ENCODE measurements around the gene CATSPERE.
"Not testable (repeated sequence)": the region's sequence is repeated elsewhere in the genome, so short reads cannot be mapped to it uniquely, and the experiment has no call there.

The CATSPERE gene

GRCh38 chr1:244448279-244449036, 12.6 kb upstream of the CATSPERE start:
- no peak for DNase-seq (ENCODE audit: low read depth in 2 of 2)

- DNase-seq (ENCODE audit: low read depth in 2 of 2) = no peak
These were observed 11.1 kb upstream of the CATSPERE start for GRCh38 chr1:244449936-244450508.

GRCh38 chr1:244450597-244451538, 10.2 kb upstream of the CATSPERE start:
- DNase-seq (ENCODE audit: low read depth in 2 of 2) = peak; percentile 17 to 43

GRCh38 chr1:244451539-244451950, 9.5 kb upstream of the CATSPERE start, which contains the start of gene ADSS2:
Gene ADSS2, minus strand, starts transcription at chr1:244451909. Its CDS starts 92 bp downstream, at chr1:244451817.
- DNase-seq (ENCODE audit: low read depth in 2 of 2) = no peak

- peak; percentile 97 for DNase-seq (ENCODE audit: low read depth in 2 of 2)
These were observed 8.9 kb upstream of the CATSPERE start for GRCh38 chr1:244451951-244452795.

- no peak for DNase-seq (ENCODE audit: low read depth in 2 of 2)
These were observed 6.7 kb upstream of the CATSPERE start for GRCh38 chr1:244454412-244454811.

- no peak for DNase-seq (ENCODE audit: low read depth in 2 of 2)
These were observed 4.5 kb upstream of the CATSPERE start for GRCh38 chr1:244456586-244456985.

- DNase-seq (ENCODE audit: low read depth in 2 of 2) = no peak
These were observed 2.3 kb upstream of the CATSPERE start for GRCh38 chr1:244458781-244459180.

GRCh38 chr1:244460197-244460596, 876 bp upstream of the CATSPERE start:
- DNase-seq (ENCODE audit: low read depth in 2 of 2) = peak in 1 of 2 experiments; percentile 20

GRCh38 chr1:244466724-244467123, 5.7 kb downstream of the CATSPERE start:
- DNase-seq (ENCODE audit: low read depth in 2 of 2) = no peak

GRCh38 chr1:244473059-244473605, 12.1 kb downstream of the CATSPERE start:
- DNase-seq (ENCODE audit: low read depth in 2 of 2) = no peak

- not testable (repeated sequence) for DNase-seq (ENCODE audit: low read depth in 2 of 2)
These were observed 23.9 kb downstream of the CATSPERE start for GRCh38 chr1:244484971-244485370.

GRCh38 chr1:244494653-244495052, 33.6 kb downstream of the CATSPERE start:
- DNase-seq (ENCODE audit: low read depth in 2 of 2) = no peak

- no peak for DNase-seq (ENCODE audit: low read depth in 2 of 2)
These were observed 35.1 kb downstream of the CATSPERE start for GRCh38 chr1:244496186-244496585.

- DNase-seq (ENCODE audit: low read depth in 2 of 2) = no peak
These were observed 36.7 kb downstream of the CATSPERE start for GRCh38 chr1:244497805-244498204.

GRCh38 chr1:244499484-244499883, 38.4 kb downstream of the CATSPERE start:
- not testable (repeated sequence) for DNase-seq (ENCODE audit: low read depth in 2 of 2)

GRCh38 chr1:244500515-244500914, 39.4 kb downstream of the CATSPERE start:
- not testable (repeated sequence) for DNase-seq (ENCODE audit: low read depth in 2 of 2)

- no peak for DNase-seq (ENCODE audit: low read depth in 2 of 2)
These were observed 41.6 kb downstream of the CATSPERE start for GRCh38 chr1:244502630-244503029.

GRCh38 chr1:244513493-244513892, 52.4 kb downstream of the CATSPERE start:
- DNase-seq (ENCODE audit: low read depth in 2 of 2) = no peak

GRCh38 chr1:244515680-244516079, 54.6 kb downstream of the CATSPERE start:
- DNase-seq (ENCODE audit: low read depth in 2 of 2) = no peak

- DNase-seq (ENCODE audit: low read depth in 2 of 2) = no peak
These were observed 75.2 kb downstream of the CATSPERE start for GRCh38 chr1:244536316-244536715.
